ENCODE measurements around the gene GET3.
"Not testable (repeated sequence)": the region's sequence is repeated elsewhere in the genome, so short reads cannot be mapped to it uniquely, and the experiment has no call there.

GET3 gene

DNA sequence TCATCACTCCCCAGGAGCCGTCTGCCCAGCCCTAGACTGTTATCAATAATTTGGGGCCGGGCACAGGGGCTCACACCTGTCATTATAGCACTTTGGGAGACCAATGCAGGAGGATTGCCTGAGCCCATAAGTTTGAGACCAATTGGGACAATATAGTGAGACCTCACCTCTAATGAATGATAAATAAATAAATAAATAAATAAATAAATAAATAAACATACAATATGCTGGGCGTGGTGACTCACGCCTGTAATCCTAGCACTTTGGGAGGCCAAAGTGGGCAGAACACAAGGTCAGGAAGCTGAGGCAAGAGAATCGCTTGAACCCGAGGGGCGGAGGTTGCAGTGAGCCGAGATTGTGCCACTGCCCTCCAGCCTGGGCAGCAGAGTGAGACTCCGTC, 24.0 kb upstream of the GET3 start:
- not testable (repeated sequence) for H3K4me3 ChIP-seq (ENCODE audit: low read depth in 1 of 5, low read length in 5 of 5); H3K27ac ChIP-seq (ENCODE audit: low read depth, low read length); H3K9me3 ChIP-seq (ENCODE audit: control insufficient read depth in 5 of 5, low read length in 5 of 5); H3K9ac ChIP-seq (ENCODE audit: low read length in 5 of 5); H3K4me1 ChIP-seq (ENCODE audit: control insufficient read depth in 5 of 5, insufficient read depth in 5 of 5, low read length in 5 of 5); H3K27me3 ChIP-seq (ENCODE audit: control insufficient read depth in 5 of 5, insufficient read depth in 4 of 5, low read length in 5 of 5)
- H3K36me3 ChIP-seq (ENCODE audit: control insufficient read depth in 5 of 5, insufficient read depth in 5 of 5, low read length in 5 of 5), result peaks cover 0 to 84% (median 74%) of the 10 kb centered on the region in 5 donors

DNA sequence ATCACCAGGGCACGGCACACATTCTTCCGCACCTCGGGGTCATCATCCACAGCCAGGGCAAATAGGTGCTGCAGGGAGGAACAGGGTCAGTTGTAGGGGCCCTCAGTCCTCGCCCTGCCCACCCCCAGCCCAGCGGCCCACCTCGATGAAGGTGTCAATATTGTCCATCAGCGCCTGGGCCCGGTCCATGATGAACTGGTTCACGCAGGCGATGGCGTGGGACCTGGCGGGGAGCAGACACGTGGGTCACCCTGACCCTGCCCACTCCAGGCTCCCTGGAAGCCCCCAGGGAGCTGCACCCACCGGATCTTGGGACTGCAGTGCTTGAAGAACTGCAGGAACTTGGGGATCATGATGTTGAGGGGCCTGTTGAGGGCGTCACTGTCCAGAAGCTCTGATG, 22.2 kb upstream of the GET3 start:
- peaks cover 0 to 75% (median 70%) of the 10 kb centered on the region in 5 donors for H3K36me3 ChIP-seq (ENCODE audit: control insufficient read depth in 5 of 5, insufficient read depth in 5 of 5, low read length in 5 of 5)

DNA sequence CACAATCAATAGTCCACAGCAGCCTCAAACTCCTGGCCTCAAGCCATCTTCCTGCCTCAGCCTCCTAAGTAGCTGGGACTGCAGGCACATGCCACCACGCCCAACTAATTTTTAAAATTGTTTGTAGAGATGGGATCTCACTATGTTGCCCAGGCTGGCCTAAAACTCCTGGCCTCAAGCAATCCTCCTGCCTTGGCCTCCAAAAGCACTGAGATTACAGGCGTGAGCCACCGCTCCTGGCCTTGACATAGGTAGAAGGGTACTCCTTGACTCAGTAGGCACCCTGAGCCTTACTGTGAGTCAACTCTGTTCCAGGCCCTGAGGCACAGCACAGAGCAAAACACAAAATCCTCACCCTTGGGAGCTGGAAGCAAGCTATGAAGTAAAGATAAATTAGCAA, 21.4 kb upstream of the GET3 start:
- no peak overlapping the region for H3K4me3 ChIP-seq (ENCODE audit: low read depth in 1 of 5, low read length in 5 of 5)
- H3K9me3 ChIP-seq (ENCODE audit: control insufficient read depth in 5 of 5, low read length in 5 of 5), result no peaks in the 10 kb centered on the region
- peaks cover 0 to 68% (median 62%) of the 10 kb centered on the region in 5 donors for H3K36me3 ChIP-seq (ENCODE audit: control insufficient read depth in 5 of 5, insufficient read depth in 5 of 5, low read length in 5 of 5)
- H3K4me1 ChIP-seq (ENCODE audit: control insufficient read depth in 5 of 5, insufficient read depth in 5 of 5, low read length in 5 of 5), result peaks cover 3 to 12% (median 9%) of the 10 kb centered on the region in 5 donors
- no peak overlapping the region for H3K27ac ChIP-seq (ENCODE audit: low read depth, low read length)
- no peak overlapping the region for H3K9ac ChIP-seq (ENCODE audit: low read length in 5 of 5)
- no peaks in the 10 kb centered on the region for H3K27me3 ChIP-seq (ENCODE audit: control insufficient read depth in 5 of 5, insufficient read depth in 4 of 5, low read length in 5 of 5)

More for the DNA sequence above, 22.2 kb upstream of the GET3 start:
- no peaks in the 10 kb centered on the region for H3K27me3 ChIP-seq (ENCODE audit: control insufficient read depth in 5 of 5, insufficient read depth in 4 of 5, low read length in 5 of 5)
- H3K9ac ChIP-seq (ENCODE audit: low read length in 5 of 5), result no peak overlapping the region
- no peaks in the 10 kb centered on the region for H3K9me3 ChIP-seq (ENCODE audit: control insufficient read depth in 5 of 5, low read length in 5 of 5)
- H3K27ac ChIP-seq (ENCODE audit: low read depth, low read length), result no peak overlapping the region
- no peak overlapping the region for H3K4me3 ChIP-seq (ENCODE audit: low read depth in 1 of 5, low read length in 5 of 5)
- H3K4me1 ChIP-seq (ENCODE audit: control insufficient read depth in 5 of 5, insufficient read depth in 5 of 5, low read length in 5 of 5), result peaks cover 0 to 4% (median under 1%) of the 10 kb centered on the region in 5 donors

DNA sequence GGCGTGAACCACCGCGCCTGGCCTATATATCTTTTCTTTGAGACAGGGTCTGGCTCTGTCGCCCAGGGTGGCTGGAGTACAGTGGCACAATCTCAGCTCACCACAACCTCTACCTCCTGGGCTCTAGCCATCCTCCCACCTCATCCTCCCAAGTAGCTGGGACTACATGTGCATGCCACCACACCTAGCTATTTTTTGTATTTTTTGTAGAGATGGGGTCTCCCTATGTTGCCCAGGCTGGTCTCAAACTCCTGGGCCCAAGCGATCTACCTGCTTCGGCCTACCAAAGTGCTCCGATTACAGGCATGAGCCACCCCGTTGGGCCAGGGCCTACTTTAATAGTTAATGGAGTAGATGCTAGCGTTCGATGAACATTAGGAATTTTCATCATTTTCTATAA, 17.0 kb upstream of the GET3 start:
- Histone ChIP-seq H3K36me3 (ENCODE audit: control insufficient read depth in 5 of 5, insufficient read depth in 5 of 5, low read length in 5 of 5) (peaks cover 0 to 33% (median 28%) of the 10 kb centered on the region in 5 donors), H3K4me3 (ENCODE audit: low read depth in 1 of 5, low read length in 5 of 5) (peak overlapping the region; percentile 35 to 78 (median 75)), H3K27me3 (ENCODE audit: control insufficient read depth in 5 of 5, insufficient read depth in 4 of 5, low read length in 5 of 5) (no peaks in the 10 kb centered on the region), H3K4me1 (ENCODE audit: control insufficient read depth in 5 of 5, insufficient read depth in 5 of 5, low read length in 5 of 5) (peaks cover 12 to 40% (median 35%) of the 10 kb centered on the region in 5 donors), H3K9me3 (ENCODE audit: control insufficient read depth in 5 of 5, low read length in 5 of 5) (no peaks in the 10 kb centered on the region), H3K27ac (ENCODE audit: low read depth, low read length) (peak overlapping the region; percentile 92), H3K9ac (ENCODE audit: low read length in 5 of 5) (peak overlapping the region; percentile 48 to 98 (median 96))

DNA sequence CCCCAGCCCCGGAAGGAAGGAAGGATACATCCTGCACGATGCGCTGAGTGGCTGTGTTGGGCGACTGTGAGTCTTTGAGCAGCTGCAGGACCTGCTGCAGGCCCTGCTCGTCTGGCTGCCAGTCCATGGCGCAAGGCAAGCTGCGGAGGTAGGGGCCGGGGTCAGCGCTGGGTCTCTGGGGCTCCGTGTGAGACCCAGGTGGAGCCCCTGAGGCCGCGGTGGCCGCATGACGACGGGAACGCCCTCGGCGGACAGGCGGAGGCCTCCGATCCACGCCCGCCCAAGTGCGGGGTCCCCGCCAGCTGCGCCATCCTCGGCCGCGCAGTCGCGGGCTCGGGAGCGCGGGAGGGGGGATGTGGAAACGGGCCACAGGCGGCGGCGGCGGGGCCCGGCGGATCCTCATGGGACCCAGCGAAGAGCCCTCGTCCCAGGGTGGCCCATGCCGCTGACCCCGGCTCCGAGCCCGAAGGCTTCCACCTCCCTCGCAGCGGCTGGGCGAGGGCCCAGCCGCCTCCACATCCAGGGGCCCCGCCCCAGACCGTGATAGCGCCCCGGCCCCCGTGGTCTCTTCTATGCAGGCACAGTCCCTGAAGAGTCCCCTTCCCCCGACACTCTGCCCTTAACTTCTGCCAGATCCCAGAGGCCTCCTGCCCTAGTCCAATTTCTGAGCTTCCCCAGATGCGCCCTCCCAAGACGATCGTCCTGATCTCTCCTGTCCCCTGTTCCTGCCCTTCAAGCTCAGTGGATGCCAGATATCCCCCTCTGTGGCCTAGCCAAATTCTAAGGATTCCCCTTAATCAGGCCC, 16.2 kb upstream of the GET3 start:
- Histone ChIP-seq H3K36me3 (ENCODE audit: control insufficient read depth in 5 of 5, insufficient read depth in 5 of 5, low read length in 5 of 5) (peaks cover 0 to 26% (median 21%) of the 10 kb centered on the region in 5 donors), H3K27me3 (ENCODE audit: control insufficient read depth in 5 of 5, insufficient read depth in 4 of 5, low read length in 5 of 5) (no peaks in the 10 kb centered on the region), H3K9me3 (ENCODE audit: control insufficient read depth in 5 of 5, low read length in 5 of 5) (no peaks in the 10 kb centered on the region), H3K4me1 (ENCODE audit: control insufficient read depth in 5 of 5, insufficient read depth in 5 of 5, low read length in 5 of 5) (peaks cover 12 to 40% (median 35%) of the 10 kb centered on the region in 5 donors), H3K27ac (ENCODE audit: low read depth, low read length) (peak overlapping the region; percentile 92), H3K9ac (ENCODE audit: low read length in 5 of 5) (peak overlapping the region; percentile 66 to 98 (median 96)), H3K4me3 (ENCODE audit: low read depth in 1 of 5, low read length in 5 of 5) (peak overlapping the region; percentile 71 to 89 (median 78))

DNA sequence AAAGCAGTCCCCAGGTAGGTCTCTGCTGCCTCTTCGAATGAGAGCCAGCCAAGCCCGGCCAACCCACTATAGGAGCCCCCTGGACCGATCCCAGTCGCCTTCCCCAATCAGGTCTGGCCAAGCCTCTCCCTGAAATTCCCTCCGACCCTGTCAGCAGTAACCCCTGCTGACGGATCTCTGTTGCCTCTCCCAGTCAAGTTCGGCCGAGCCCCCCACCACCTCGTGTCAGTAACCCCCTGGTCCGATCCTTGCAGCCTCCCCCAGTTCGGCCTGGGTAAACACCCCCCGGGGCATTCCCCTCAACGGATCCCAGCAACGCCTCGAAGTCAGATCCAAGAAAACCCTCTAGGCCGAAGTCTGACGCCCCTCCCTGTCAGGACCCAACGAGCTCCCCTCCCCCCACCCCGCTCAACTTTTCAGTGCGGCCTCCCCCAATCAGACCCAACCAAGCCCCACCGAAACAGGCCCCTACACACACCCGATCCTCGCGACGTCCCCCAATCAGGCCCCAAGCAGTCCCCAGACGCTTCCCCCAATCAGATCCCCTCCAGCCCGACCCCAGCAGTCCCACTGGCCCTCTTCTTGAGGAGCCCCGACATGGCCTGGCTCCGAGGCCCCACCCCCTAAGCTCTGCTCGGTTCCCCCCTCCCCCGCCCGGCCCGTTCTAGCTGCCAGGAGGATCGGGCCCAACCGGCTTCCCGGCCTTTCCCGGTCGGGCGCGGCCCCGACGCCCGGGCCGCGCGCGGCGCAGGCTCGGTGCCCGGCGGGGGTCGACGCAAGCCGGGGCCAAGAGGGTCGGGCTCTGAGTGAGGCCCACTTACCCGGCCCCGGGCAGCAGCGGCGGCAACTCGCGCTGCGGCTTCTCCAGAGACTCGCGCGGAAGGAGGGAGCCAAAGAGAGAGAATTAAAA, 15.4 kb upstream of the GET3 start:
- Histone ChIP-seq H3K27me3 (ENCODE audit: control insufficient read depth in 5 of 5, insufficient read depth in 4 of 5, low read length in 5 of 5) (no peaks in the 10 kb centered on the region), H3K27ac (ENCODE audit: low read depth, low read length) (peak overlapping the region; percentile 92), H3K9ac (ENCODE audit: low read length in 5 of 5) (peak overlapping the region; percentile 66 to 98 (median 96)), H3K9me3 (ENCODE audit: control insufficient read depth in 5 of 5, low read length in 5 of 5) (no peaks in the 10 kb centered on the region), H3K4me3 (ENCODE audit: low read depth in 1 of 5, low read length in 5 of 5) (peak overlapping the region; percentile 71 to 89 (median 78)), H3K4me1 (ENCODE audit: control insufficient read depth in 5 of 5, insufficient read depth in 5 of 5, low read length in 5 of 5) (peaks cover 12 to 40% (median 35%) of the 10 kb centered on the region in 5 donors), H3K36me3 (ENCODE audit: control insufficient read depth in 5 of 5, insufficient read depth in 5 of 5, low read length in 5 of 5) (peaks cover 0 to 21% (median 15%) of the 10 kb centered on the region in 5 donors)

DNA sequence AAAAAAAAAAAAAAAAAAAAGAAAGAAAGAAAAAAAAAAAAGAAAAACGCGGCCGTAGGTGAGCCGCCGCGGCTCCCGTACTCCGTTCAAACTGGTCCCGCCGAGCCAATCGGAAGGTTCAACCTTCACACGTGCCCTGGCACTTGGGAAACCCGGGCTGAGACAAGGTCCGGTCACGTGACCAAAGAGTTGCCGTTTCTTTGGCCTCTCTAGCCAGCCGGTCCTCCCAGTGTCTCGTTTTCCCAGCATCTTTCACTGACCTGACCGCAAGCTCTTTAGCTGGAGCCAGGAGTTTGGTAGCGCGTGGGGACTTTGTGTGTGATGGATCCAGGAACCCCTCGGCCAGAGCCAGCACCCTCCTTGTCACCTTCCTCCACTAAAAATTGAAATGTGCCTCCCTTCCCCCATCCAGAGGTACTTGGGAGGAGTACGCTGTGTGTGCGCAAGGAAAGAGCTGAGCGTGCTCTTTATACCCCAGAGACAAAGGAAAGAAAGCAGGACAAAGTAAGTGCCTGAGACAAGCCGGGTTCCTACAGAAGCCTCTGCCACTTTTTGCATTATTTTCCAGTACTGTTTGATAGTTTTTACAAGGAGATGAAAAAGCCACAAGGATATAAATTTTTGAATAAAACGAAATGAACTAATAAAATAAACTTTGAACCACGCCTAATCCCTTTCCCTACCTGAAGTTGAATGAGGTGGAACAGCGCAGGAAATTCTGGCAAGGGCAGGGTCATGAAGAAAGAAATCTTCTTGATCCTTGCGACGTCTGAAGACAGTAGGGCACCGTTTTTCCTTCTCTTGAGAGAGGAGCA, 14.5 kb upstream of the GET3 start:
- Histone ChIP-seq H3K36me3 (ENCODE audit: control insufficient read depth in 5 of 5, insufficient read depth in 5 of 5, low read length in 5 of 5) (peaks cover 0 to 17% (median 10%) of the 10 kb centered on the region in 5 donors), H3K27ac (ENCODE audit: low read depth, low read length) (peak overlapping the region; percentile 92), H3K9me3 (ENCODE audit: control insufficient read depth in 5 of 5, low read length in 5 of 5) (no peaks in the 10 kb centered on the region), H3K9ac (ENCODE audit: low read length in 5 of 5) (peak overlapping the region; percentile 63 to 97 (median 78)), H3K4me1 (ENCODE audit: control insufficient read depth in 5 of 5, insufficient read depth in 5 of 5, low read length in 5 of 5) (peaks cover 12 to 40% (median 35%) of the 10 kb centered on the region in 5 donors), H3K4me3 (ENCODE audit: low read depth in 1 of 5, low read length in 5 of 5) (peak overlapping the region; percentile 71 to 82 (median 78)), H3K27me3 (ENCODE audit: control insufficient read depth in 5 of 5, insufficient read depth in 4 of 5, low read length in 5 of 5) (no peaks in the 10 kb centered on the region)

DNA sequence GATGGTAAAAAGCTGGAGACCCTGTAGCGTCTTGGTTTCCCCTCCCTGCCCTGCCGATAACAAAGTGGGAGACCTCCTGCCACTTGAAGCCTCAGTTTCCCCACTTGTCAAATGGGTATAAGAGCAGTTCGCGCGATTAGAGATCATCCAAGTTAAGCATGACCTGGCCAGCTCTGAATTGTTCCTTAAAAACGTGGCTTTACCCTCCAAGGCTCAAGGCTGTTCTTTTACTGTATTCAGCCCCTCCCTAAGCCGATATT, 14.0 kb upstream of the GET3 start:
- Histone ChIP-seq H3K27me3 (ENCODE audit: control insufficient read depth in 5 of 5, insufficient read depth in 4 of 5, low read length in 5 of 5) (no peaks in the 10 kb centered on the region), H3K4me3 (ENCODE audit: low read depth in 1 of 5, low read length in 5 of 5) (peak overlapping the region; percentile 63 to 82 (median 75)), H3K9me3 (ENCODE audit: control insufficient read depth in 5 of 5, low read length in 5 of 5) (no peaks in the 10 kb centered on the region), H3K27ac (ENCODE audit: low read depth, low read length) (peak overlapping the region; percentile 92), H3K9ac (ENCODE audit: low read length in 5 of 5) (peak overlapping the region; percentile 63 to 97 (median 78)), H3K36me3 (ENCODE audit: control insufficient read depth in 5 of 5, insufficient read depth in 5 of 5, low read length in 5 of 5) (peaks cover 0 to 16% (median 13%) of the 10 kb centered on the region in 5 donors), H3K4me1 (ENCODE audit: control insufficient read depth in 5 of 5, insufficient read depth in 5 of 5, low read length in 5 of 5) (peaks cover 12 to 40% (median 35%) of the 10 kb centered on the region in 5 donors)

DNA sequence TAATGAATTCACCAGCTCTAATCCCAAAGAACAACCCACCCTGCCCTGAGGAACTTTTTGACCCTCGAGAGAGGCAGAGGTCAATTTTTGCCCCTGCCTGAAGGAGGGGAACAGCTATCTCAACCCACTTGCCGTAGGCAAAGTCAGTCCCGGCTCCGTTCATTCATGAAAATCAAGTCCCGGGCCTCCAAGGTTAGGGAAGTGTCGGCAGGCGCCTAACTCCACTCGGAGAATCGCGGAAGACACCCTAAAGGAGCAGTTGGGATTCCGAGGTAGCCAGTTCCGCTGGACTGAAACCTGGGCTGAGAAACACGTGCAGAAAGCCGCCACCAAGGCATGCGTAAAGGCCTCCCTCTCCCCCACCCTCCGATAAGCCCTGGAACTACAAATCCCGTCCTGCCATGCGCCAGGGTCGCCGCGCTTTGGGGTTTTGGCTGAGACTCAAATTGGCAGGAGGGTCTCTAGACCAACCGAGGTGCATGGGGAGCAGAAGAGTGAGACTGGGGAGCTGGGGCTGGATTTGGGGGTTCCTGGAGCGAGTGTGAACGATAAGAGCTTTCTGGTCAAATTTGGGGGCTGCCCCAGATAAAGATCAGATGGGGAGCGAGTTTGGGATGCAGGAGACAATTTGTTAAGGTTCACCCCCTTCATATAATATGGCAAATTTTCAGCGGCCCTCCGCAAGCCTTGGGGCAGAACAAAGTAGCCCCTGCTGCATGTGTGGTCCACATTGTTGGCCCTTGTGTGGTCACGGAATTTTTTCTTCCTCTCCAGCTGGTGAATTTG, 13.5 kb upstream of the GET3 start, which contains the start of gene TNPO2:
Gene TNPO2, minus strand, starts transcription at position 292 of the 786 bp plus-strand sequence. CDS start 2,955 bp downstream, outside the sequence.
- H3K27me3 ChIP-seq (ENCODE audit: control insufficient read depth in 5 of 5, insufficient read depth in 4 of 5, low read length in 5 of 5), result no peaks in the 10 kb centered on the region
- peak within 1 kb of the TSS; percentile 63 to 97 (median 78) for H3K9ac ChIP-seq (ENCODE audit: low read length in 5 of 5)
- H3K27ac ChIP-seq (ENCODE audit: low read depth, low read length), result peak within 1 kb of the TSS; percentile 92
- peak within 1 kb of the TSS; percentile 63 to 82 (median 75) for H3K4me3 ChIP-seq (ENCODE audit: low read depth in 1 of 5, low read length in 5 of 5)
- H3K36me3 ChIP-seq (ENCODE audit: control insufficient read depth in 5 of 5, insufficient read depth in 5 of 5, low read length in 5 of 5), result peaks cover 0 to 15% (median 12%) of the 10 kb centered on the region in 5 donors
- no peaks in the 10 kb centered on the region for H3K9me3 ChIP-seq (ENCODE audit: control insufficient read depth in 5 of 5, low read length in 5 of 5)
- peaks cover 12 to 36% (median 35%) of the 10 kb centered on the region in 5 donors for H3K4me1 ChIP-seq (ENCODE audit: control insufficient read depth in 5 of 5, insufficient read depth in 5 of 5, low read length in 5 of 5)

Measured in subcutaneous abdominal adipose tissue (tissue), 5 donors.